Activated CD8-positive, alpha-beta memory T cell treated with anti-CD3 and anti-CD28 coated beads, Interleukin-2, amount 50 U/mL, for 48 hours (primary cell): ENCODE measurements around the gene ANKRD39.
"Not testable (repeated sequence)": the region's sequence is repeated elsewhere in the genome, so short reads cannot be mapped to it uniquely, and the experiment has no call there.

ENCODE experiments used
- DNase-seq: peaks from one replicate; pipeline ENCODE4 v3.0.0-alpha.2; 2020

Gene ANKRD39, protein sequence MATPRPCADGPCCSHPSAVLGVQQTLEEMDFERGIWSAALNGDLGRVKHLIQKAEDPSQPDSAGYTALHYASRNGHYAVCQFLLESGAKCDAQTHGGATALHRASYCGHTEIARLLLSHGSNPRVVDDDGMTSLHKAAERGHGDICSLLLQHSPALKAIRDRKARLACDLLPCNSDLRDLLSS

DNA sequence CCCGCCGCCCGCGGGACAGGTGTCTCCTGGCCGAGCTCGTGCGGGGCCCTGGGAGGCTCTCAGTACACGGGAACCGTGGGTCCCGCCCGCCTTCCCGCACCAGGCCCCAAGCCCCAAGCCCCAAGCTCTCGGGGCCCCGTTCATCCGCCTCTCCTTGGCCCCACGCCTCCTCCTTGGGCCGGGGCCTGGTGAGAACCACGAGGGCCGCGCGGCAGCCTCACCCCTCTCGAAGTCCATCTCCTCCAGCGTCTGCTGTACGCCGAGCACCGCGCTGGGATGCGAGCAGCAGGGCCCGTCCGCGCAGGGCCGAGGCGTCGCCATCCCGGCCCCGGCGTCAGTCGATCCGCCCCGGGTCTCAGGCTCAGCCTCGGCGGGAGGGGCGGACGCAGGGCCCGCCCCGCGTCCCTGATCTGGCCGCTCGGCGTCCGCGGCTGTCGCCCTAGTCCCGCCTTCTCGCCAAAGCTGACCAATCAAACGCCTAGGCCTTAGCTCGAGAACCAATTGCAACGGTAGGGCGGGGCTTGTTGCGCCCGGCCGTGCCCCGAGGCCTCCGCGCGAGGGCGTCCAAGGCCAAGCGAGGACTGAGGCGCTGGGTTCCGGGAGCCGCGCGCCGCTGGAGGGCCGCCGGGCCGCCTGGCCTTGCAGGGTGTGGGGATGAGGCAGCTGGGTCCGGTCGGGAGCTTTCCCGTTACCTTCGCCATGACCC lies at the start of gene ANKRD39:
ANKRD39 (minus strand) TSS at position 350 of the 706 bp plus-strand sequence; CDS start at position 321, 29 bp downstream.
- peak; percentile 96 for DNase-seq

DNA sequence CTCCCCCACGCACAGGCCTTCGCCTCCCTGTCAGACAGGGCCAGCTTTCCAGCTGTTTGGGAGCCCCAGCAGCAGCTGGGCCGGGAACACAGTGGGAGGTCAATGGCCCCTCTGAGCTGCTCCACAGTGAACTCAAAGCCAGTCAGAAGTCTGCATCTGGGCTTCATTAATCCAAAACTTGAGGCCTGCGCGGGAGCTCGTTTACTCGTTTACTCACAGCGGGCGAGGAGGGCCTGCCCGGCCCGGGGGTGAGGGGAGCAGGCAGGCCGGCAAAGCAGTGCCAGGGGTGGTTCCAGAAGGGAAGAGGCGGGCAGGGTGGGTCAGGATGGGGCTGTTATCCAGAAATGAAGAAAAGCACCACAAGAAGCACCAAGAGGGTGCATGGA lies 48.9 kb upstream of the ANKRD39 start:
- DNase-seq = no peak

DNA sequence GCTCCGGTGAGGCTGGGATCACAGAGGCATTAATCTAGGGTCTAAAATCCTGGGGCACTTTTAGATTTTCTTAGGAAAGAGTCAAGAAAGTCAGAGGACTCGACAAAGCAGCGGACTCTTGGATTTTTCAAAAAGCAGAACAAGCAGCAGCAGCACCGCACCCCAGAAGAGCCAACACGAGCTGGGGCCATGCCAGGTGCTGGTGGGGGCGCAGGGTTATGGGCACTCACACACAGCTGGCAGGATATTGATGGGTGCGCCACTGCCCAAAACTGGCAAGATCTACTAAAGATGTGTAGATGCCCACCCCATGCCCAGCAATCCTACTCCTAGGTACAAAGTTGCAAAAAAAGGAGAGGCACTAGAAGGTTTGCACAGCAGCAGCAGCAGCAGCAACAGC lies 46.0 kb upstream of the ANKRD39 start:
- no peak for DNase-seq

DNA sequence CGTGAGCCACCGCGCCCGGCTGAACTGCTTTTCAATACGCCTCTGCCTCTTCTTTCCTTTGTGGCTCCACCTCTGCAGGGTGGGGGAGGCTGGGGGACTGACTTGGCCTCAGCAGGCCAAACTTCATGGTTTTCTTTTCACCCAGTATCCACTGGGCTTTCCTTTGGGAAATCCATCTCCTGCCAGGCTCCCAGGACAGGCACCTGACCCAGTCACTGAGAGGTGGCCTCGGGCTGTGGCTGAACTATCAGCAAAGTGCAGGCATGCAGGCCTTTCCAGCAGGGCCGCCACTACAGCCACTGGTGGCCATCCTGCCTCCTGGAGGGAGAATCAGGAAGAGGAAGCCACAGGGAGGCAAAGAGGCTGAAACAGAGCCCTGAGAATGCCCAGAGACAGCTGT lies 45.5 kb upstream of the ANKRD39 start:
- no peak for DNase-seq

- no peak for DNase-seq
Observed at GRCh38 chr2:96900237-96900636, 42.4 kb upstream of the ANKRD39 start.

- no peak for DNase-seq
Observed at GRCh38 chr2:96899413-96899741, 41.6 kb upstream of the ANKRD39 start.

DNA sequence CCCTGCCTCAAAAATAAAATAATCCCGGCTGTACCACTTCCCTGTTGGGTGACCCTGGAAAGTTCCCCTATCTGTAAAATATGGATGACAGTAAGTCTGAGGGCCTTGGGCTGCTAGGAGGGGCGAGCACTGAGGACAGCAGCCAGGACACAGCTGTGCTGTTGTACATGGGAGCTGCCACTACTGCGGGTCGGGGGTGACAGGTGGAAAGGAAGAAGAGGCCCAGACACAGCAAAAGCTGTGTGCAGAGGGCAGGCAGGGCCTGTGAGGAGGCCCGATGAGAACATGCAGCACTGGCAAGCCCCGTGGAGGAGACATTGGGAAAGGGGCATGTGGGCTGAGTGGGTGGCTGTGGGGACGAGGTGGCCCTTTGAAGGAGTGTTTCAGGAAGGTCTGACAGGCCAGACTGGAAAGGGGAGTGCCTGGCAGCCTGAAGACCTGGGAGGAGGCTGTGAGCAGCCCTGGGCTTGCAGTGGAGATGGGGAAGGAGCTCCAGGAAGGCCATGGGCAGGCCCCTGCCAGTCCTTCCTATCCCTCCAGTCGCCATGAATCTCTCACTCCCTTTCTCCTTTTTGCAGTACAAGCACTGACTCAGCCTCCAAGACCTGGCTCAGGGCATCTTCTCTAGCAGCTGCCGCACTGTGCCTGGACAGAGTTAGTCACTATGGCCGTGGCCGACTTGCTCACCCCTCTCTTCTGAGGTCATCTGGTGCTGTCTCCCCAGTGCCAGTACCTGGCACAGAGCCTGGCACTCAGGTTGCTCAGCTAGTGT lies 41.0 kb upstream of the ANKRD39 start:
- no peak for DNase-seq

GRCh38 chr2:96898135-96898505 lies 40.3 kb upstream of the ANKRD39 start:
- DNase-seq = no peak

- no peak for DNase-seq
Observed at GRCh38 chr2:96897491-96898134, 39.8 kb upstream of the ANKRD39 start.

GRCh38 chr2:96895746-96896651 lies 38.2 kb upstream of the ANKRD39 start:
- DNase-seq = no peak

GRCh38 chr2:96895032-96895745 lies 37.4 kb upstream of the ANKRD39 start:
- DNase-seq = no peak

DNA sequence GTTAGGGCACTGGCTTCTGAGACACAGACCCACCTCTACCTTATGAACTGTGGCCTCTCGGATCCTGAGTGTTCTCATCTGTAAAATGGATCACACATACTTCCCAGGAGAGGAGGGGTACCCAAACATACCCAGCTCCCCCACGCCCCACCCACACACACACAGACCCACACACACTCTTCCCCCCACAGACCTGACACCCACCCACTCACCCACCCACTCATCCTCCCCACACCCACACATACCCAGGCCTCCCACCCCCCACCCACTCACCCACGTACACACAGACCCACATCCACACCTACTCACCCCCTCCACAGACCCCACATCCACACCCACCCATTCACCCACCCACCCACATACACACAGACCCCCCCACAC lies 36.3 kb upstream of the ANKRD39 start:
- DNase-seq = no peak

GRCh38 chr2:96893289-96894150 lies 35.7 kb upstream of the ANKRD39 start:
- no peak for DNase-seq

DNA sequence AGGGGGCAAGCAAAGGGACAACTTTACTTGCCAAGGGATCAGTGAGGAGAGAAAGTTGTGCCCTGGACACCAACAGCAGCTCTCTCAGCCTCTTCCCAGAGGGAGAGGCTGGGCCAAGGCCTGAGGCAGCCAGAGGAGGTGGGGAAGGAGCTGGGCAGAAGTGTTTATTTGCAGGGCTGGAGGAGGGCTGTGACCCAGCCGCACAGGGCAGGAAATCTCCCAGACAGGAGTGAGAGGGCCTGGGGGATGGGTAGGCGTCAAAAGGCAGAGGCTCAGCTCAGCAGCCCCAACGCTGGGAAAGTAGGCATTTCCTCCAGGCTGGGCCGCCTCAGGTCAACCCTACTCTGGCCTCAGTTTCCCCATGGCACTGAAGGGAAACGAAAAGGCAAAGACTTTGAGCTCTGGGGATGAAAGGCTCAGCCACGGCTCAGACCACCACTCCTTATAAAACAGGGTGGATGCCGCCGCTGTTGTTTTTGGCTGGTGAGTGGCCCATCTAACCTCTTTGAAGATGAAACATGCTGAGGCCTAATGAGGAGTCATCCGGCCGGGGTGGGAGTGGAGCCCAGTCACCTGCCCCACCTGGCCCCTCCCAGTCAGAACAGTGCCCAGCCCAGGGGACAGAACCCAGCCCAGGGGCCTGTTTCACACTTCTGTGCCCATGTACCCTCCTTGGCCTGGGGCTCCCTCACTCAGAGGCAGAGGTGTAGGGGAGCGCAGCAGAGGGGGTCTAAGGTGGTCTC lies 33.9 kb upstream of the ANKRD39 start:
- DNase-seq = no peak

- no peak for DNase-seq
Observed at GRCh38 chr2:96890726-96891385, 33.0 kb upstream of the ANKRD39 start.

DNA sequence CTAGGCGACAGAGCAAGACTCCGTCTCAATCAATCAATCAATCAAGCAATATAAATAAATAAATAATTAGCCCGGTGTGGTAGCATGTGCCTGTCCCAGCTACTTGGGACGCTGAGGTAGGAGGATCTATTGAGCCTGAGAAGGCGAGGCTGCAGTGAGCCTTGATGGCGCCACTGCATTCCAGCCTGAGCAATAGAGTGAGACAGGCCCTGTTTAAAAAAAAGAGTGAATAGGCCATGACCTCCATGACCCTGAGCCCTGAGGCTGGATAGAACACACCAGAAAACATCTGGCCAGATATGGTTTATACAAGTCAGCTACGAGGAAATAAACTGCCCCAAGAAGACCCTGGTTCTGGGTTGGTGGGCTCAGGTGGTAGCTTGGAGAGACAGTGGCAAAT lies 32.4 kb upstream of the ANKRD39 start:
- DNase-seq = no peak

- DNase-seq = not testable (repeated sequence)
Observed at GRCh38 chr2:96889502-96889901, 31.7 kb upstream of the ANKRD39 start.

GRCh38 chr2:96888072-96889011 lies 30.5 kb upstream of the ANKRD39 start:
- no peak for DNase-seq
